GM12878 (cell line): ENCODE data around the gene RPL19. TPM values are rescaled to one million over a fixed set of nuclear protein-coding genes. Genes with fewer than 3 reads are reported as not detected.

Experiments used
- BHLHE40 ChIP-seq, 2 experiments: fragments of 450-650 bp in 1 of 2; IDR thresholded peaks; 2 replicates each; pipeline ENCODE4 v1.6.1; 2011 to 2017; ENCODE audit warnings: low read depth in 2 of 2, borderline replicate concordance in 1 of 2, improper control_type of control experiment in 1 of 2, low read length in 1 of 2, mild to moderate bottlenecking in 1 of 2
- CHD2 ChIP-seq: IDR thresholded peaks from 2 replicates; pipeline ENCODE4 v1.6.1; 2011; ENCODE audit warnings: low read depth, low read length, improper control_type of control experiment, borderline replicate concordance
- CUX1 ChIP-seq: IDR thresholded peaks from 2 replicates; pipeline ENCODE4 v1.6.1; 2012; ENCODE audit warnings: improper control_type of control experiment, low read depth, low read length; ENCODE audit not compliant: insufficient replicate concordance
- E2F8 ChIP-seq: fragments of 450-650 bp; IDR thresholded peaks from 2 replicates; pipeline ENCODE4 v1.6.1; 2018; ENCODE audit warnings: mild to moderate bottlenecking, low read depth, moderate library complexity; ENCODE audit not compliant: partially characterized antibody
- FOXK2 ChIP-seq: fragments of 450-650 bp; IDR thresholded peaks from 2 replicates; pipeline ENCODE4 v1.6.1; 2017; ENCODE audit warnings: mild to moderate bottlenecking, moderate library complexity
- HDAC2 ChIP-seq: fragments of 200-600 bp; sonication (generic); IDR thresholded peaks from 2 replicates; pipeline ENCODE4 v1.6.1; 2017
- JUNB ChIP-seq: IDR thresholded peaks from 2 replicates; pipeline ENCODE4 v1.6.1; 2016; ENCODE audit warnings: antibody characterized with exemption, mild to moderate bottlenecking
- KDM1A ChIP-seq: fragments of 200-600 bp; sonication (generic); IDR thresholded peaks from 2 replicates; pipeline ENCODE4 v1.6.1; 2016; ENCODE audit warnings: borderline replicate concordance
- KLF5 ChIP-seq: fragments of 450-650 bp; IDR thresholded peaks from 2 replicates; pipeline ENCODE4 v1.6.1; 2014; ENCODE audit warnings: mild to moderate bottlenecking; ENCODE audit not compliant: partially characterized antibody
- MEF2B ChIP-seq: fragments of 450-650 bp; IDR thresholded peaks from 2 replicates; pipeline ENCODE4 v1.6.1; 2018; ENCODE audit warnings: mild to moderate bottlenecking, moderate library complexity; ENCODE audit not compliant: partially characterized antibody, poor library complexity, severe bottlenecking
- NBN ChIP-seq: fragments of 450-650 bp; IDR thresholded peaks from 2 replicates; pipeline ENCODE4 v1.6.1; 2016
- NFIC ChIP-seq: IDR thresholded peaks from 2 replicates; pipeline ENCODE4 v1.6.1; 2012; ENCODE audit warnings: low read depth, mild to moderate bottlenecking, inconsistent platforms, low read length, moderate library complexity
- PBX3 ChIP-seq: IDR thresholded peaks from 2 replicates; pipeline ENCODE4 v1.6.1; 2011; ENCODE audit warnings: mild to moderate bottlenecking, low read depth, low read length, moderate library complexity; ENCODE audit not compliant: insufficient replicate concordance
- POLR2A ChIP-seq: IDR thresholded peaks from 2 replicates; pipeline ENCODE4 v1.6.1; 2011; ENCODE audit warnings: low read depth, mild to moderate bottlenecking, low read length
- POU2F2 ChIP-seq: IDR thresholded peaks from 3 replicates; pipeline ENCODE4 v1.6.1; 2011; ENCODE audit warnings: low read depth, mild to moderate bottlenecking, low read length, borderline replicate concordance
- RCOR1 ChIP-seq: conservative IDR thresholded peaks from 2 replicates; pipeline ENCODE4 v1.6.1; 2012; ENCODE audit warnings: low read depth, low read length, improper control_type of control experiment
- SIX5 ChIP-seq: IDR thresholded peaks from 2 replicates; pipeline ENCODE4 v1.6.1; 2011; ENCODE audit warnings: mild to moderate bottlenecking, low read depth, low read length, moderate library complexity; ENCODE audit not compliant: severe bottlenecking
- WRNIP1 ChIP-seq: IDR thresholded peaks from 2 replicates; pipeline ENCODE4 v1.6.1; 2011; ENCODE audit warnings: low read depth, low read length, improper control_type of control experiment, borderline replicate concordance
- ZNF217 ChIP-seq: fragments of 450-650 bp; IDR thresholded peaks from 2 replicates; pipeline ENCODE4 v1.6.1; 2017; ENCODE audit warnings: antibody characterized with exemption, mild to moderate bottlenecking
- ZNF384 ChIP-seq: IDR thresholded peaks from 2 replicates; pipeline ENCODE4 v1.6.1; 2012; ENCODE audit warnings: low read depth, mild to moderate bottlenecking, low read length, improper control_type of control experiment, borderline replicate concordance
- polyA plus RNA-seq, 11 experiments: library from polyadenylated mRNA; depleted of rRNA in 4 of 11; unstranded in 6 of 11; stranded (reverse) in 5 of 11; fragments of >200 nt; fragmentation: Nextera tagmentation in 4 of 11; fragmentation: Illumina TruSeq in 1 of 11; extraction: Ambion mirVana in 4 of 11; extraction: Trizol in 1 of 11; gene quantifications; 1 replicate in 1 of 11; 2 replicates in 10 of 11; pipeline versions ENCODE4 v1.2.1 to v1.2.3, GENCODE V29; 2011 to 2016; ENCODE audit warnings: inconsistent platforms in 2 of 11, missing spikeins in 2 of 11, low read depth in 1 of 11
- total RNA-seq, 4 experiments: library from RNA; depleted of rRNA in 3 of 4; stranded (reverse); fragments of >200 nt in 3 of 4; fragmentation: Illumina TruSeq in 1 of 4; extraction: Trizol in 1 of 4; gene quantifications; 2 replicates each; pipeline versions ENCODE4 v1.2.1 to v1.2.3, GENCODE V29; 2013 to 2021

Gene RPL19
- total and polyA plus RNA-seq, 10 of the 15 experiments (the other 5 are each of a cell fraction or from before 2014, with no cell fraction given), result 1,862 to 5,536 (median 3,836) TPM

- TF ChIP-seq SIX5 (no peak), NFIC (no peak), ZNF217 (no peak), KLF5 (no peak), HDAC2 (no peak), JUNB (no peak), FOXK2 (no peak), CUX1 (no peak), KDM1A (no peak), POLR2A (no peak), MEF2B (no peak), BHLHE40 (IDR thresholded peaks at IDR 0.05; ENCODE audit: borderline replicate concordance in 1 of 2, low read depth in 2 of 2, low read length in 1 of 2) (no peak), RCOR1 (no peak), CHD2 (peak; percentile 64; the same call in 1 of the 2 replicates), PBX3 (peak; percentile 98), WRNIP1 (no peak), ZNF384 (no peak), POU2F2 (peak; percentile 23; the same call in 1 of the 3 replicates), NBN (peak; percentile 68; the same call in 1 of the 2 replicates), E2F8 (peak; percentile 30)
Observed at GRCh38 chr17:39164675-39165143, 35.4 kb upstream of the RPL19 start (continued).
